HG03460 (cell line): Measurements from ENCODE around the gene OR1M1.

Experiments used
- ATAC-seq: cut with Tn5 transposase; IDR thresholded peaks from one replicate; pipeline ENCODE4 v1.9.1; 2021; ENCODE audit not compliant: unreplicated experiment

Gene OR1M1

DNA sequence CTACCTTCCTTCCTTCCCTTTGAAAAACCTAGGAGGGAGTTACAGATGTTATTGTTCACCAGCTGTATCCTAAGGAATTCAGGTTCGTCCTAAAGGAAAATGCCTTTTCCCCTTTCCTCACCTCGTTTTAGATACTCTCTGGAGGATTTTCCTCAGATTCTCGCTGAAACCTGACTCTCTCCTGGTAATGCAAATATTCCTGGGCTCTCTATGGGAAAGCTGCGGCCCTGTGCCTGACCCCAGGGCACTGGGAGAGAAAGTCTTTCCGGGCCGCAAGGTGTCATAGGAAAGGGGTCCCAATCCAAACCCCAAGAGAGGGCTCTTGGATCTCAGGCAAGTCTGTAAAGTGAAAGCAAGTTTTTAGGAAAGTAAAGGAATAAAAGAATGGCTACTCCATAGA lies 13.1 kb upstream of the OR1M1 start:
- no peak for ATAC-seq

DNA sequence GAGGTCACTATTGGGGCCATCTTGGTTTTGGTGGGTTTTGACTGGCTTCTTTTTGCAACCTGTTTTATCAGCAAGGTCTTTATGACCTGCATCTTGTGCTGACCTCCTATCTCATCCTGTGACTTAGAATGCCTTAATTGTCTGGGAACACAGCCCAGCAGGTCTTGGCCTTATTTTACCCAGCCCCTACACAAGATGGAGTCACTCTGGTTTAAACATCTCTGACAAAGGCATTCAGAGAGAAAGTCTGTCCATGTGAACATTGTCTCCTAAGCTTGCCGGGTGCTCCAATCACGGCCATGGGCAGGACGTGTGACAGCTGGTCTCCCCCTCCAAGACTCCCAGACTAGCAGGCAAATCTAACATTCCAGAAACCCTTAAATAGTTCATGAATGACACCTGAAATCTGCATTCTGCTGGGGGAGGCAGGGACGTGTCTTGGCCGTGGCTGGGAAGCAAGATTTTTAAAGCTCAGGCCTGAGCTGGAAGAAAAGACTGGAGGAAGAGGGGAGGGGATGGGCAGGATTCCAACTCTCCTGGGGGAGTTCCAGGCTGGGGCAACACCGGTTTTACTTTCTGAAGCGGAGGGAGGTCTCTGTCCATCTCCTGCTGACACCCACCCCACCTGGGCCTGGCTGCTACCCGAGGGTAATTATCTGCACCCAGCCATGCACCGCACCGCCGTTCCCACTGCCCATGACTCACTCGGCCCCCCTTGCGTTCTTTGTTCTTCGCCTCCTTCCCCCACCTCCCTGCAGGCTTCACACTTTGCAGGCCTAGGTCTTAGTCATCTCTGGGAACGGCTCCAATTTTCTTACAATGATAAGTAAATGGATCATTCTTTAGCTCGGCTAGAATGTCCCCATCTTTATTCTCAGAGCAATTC lies 11.6 kb upstream of the OR1M1 start:
- no peak for ATAC-seq

DNA sequence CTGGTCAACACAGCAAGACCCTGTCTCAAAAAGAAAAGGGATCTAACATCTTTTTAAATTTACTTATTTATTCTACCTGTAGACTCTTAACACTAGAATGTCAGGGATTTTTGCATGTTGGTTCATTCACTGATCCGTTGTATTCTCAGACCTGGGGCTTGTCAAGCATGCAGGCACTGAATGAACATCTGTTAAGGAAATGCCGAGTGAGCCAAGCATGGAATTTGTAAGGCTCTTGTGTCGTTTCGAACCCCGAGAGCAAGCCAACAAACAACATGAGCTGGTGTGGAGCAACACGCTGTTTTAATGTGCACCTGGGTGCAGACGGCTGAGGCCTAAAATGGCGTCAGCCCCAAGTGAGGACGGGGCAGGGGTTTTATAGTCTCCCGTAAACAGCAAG lies 10.0 kb upstream of the OR1M1 start:
- ATAC-seq = no peak

DNA sequence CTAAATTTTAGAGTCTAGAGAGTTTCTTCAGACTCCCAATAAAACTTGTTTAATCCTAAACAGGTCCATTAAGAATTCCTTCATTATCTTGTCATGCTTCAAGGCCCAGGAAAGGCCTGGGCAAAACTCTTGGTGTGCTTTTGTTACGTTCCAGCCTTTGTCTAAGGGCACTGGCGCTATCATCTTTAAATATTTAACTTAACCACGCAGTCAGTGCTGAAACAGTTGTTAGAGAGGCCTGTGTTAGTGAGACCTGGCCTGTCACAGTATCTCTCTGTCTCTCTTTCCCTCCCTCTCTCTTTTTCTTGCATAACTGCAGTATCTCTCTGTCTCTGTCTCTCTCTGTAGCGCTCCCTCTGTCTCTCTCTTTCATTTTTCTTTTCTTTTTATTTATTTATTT lies 8.2 kb upstream of the OR1M1 start:
- no peak for ATAC-seq

DNA sequence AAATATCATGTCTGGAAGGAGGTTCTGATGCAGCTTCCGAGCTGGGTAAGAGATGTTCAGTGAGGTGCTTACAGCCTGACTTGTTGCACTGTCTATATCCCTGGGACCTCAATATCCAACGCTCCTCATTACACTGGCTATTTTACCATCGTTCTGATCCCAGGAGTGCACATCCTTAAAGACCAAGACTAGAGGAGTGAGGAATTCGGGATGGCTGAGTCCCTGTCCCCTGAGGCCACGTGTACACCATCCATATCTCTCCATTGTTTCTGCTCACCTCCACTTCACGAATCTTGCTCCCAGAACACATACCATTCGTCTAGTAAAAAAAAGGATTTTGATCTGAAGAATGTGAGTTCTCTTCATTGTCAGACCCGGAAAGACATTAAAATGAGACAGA lies 20.5 kb downstream of the OR1M1 start, which contains the start of gene OR7G2:
TSS of gene OR7G2 (minus strand) at position 101 of the 400 bp plus-strand sequence. CDS start 4,232 bp downstream, outside the sequence.
- ATAC-seq = no peak

DNA sequence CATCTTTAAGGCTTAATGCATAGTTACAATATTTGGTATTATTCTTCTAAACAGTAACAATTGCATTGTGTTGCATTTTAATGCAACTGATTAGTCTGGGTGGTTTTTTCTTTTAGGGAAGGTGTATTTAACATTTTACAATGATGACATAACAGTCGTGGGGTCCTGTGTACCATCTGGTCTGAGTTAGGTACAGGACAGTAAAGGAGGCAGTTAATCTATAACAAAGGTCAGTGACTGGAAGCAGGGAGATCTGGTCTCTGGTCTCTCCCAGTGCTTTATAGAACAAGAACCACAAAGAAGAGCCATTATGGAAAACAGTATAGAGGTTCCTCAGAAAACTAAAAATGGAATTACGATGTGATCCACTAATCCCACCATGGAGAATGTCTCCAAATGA lies 23.1 kb downstream of the OR1M1 start:
- ATAC-seq = no peak

DNA sequence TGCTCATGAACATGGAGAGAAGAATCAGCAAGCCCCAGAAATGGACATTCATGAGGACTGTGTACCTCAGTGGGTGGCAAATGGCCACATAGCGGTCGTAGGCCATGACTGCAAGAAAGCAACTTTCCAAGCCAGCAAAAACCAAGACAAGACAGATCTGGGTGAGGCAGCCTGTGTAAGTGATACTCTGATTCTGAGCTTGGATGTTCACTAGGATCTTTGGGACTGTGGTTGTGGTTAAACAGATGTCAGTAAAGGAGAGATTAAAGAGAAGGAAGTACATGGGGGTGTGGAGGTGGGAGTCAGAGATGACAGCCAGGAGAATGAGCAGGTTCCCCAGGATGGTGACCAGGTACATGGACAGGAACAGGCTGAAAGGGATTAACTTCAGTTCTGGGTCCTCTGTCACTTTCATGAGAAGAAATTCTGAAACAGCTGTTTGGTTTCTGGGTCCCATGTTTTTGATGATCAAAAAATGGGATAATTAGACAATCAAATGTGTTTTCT lies 28.5 kb downstream of the OR1M1 start, which contains the start of gene OR7G1:
TSS of gene OR7G1 (minus strand) at position 457 of the 507 bp plus-strand sequence. CDS start at position 457, 0 bp downstream.
- no peak for ATAC-seq

DNA sequence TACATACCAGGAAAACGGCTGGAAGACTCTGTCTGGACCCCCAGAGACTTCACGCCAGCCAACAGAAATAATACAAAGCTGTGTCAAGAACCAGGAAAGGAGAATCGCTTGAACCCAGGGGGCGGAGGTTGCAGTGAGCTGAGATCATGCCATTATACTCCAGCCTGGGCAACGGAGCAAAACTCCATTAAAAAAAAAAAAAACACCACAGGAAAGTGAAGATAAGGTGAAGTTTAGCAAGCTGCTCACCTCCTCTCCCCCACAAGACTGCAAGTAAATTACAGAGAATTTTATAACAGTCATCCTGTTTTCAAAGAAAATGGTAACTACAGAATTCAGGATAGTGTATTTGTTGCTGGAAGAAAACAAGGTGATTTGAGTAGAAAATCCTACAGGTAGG lies 29.7 kb downstream of the OR1M1 start:
- ATAC-seq = no peak

DNA sequence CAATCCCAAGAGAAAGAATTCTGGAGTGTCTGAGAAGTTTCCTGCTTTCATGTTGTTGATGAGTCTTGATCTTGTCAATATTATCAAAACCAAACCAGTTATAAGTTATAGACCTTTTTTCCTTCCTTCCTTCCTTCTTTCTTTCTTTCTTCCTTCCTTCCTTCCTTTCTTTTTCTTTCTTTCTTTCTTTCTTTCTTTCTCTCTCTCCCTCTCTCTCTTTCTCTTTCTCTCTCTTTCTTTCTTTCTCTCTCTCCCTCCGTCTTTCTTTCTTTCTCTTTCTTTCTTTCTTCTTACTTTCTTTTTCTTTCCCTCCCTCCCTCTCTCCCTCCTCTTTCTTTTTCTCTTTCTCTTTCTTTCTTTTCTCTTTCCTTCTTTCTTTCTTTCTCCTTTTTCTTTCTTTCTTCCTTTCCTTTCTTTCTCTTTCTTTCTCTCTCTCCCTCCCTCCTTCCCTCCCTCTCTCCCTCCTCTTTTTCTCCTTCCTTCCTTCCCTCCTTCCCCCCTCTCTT lies 40.1 kb downstream of the OR1M1 start, which contains the start of gene OR7G3:
TSS of gene OR7G3 (minus strand) at position 51 of the 506 bp plus-strand sequence. CDS start at position 51, 0 bp downstream.
- ATAC-seq = no peak

DNA sequence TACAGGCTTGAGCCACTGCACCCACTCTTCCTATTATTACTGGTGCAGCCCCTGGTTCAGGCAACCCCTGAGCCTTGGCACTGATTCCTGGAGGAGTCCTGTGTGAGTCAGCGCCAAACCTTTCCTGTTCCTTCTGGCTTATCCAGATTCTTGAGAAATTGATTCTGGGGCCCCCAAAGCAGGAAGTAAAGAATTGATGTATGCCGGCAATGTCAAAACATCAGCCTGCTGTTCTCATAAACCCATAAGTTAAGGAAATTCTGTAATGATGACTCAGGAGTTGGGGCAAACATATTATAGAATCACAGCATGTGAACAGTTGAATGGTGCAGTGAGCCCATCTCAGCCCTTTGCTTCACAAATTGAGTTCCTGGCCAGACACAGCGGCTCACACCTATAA lies 41.3 kb downstream of the OR1M1 start:
- no peak for ATAC-seq

DNA sequence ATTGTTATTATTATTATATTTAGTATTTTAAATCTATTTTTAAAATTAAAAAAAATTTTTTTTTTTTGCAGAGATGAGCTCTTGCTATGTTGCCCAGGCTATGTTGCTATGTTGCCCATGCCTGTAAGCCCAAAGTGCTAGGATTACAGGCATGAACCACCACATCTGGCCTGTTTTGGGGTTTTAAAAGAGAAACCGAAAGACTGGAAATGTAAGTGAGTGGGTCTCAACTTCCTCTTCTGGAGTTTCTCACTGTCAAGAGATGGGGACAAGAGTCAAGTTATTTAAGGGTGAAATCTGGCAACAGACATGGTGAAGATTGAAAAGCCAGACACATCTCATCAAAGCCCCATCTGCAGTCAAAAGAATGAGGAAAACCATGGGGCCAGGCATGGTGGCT lies 44.1 kb downstream of the OR1M1 start:
- ATAC-seq = no peak

DNA sequence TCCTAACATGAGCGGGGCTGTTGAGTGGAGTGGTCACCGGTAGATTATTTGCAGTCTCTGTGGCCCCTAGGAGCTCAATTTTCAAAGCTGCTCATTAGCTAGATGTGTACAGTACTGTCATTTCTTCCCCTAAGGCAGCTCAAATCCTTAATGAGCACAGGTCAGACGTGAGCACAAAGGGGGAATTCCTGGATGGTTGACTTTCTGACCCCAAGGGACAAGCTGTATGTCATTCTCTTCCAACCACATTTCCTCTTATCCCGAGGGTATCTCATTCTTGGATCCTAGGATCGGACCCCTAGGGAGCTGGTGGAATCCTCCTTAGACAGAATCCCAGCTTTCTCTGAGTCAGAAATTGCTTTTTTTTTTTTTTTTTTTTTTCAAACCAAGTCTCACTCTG lies 45.6 kb downstream of the OR1M1 start:
- ATAC-seq = no peak

DNA sequence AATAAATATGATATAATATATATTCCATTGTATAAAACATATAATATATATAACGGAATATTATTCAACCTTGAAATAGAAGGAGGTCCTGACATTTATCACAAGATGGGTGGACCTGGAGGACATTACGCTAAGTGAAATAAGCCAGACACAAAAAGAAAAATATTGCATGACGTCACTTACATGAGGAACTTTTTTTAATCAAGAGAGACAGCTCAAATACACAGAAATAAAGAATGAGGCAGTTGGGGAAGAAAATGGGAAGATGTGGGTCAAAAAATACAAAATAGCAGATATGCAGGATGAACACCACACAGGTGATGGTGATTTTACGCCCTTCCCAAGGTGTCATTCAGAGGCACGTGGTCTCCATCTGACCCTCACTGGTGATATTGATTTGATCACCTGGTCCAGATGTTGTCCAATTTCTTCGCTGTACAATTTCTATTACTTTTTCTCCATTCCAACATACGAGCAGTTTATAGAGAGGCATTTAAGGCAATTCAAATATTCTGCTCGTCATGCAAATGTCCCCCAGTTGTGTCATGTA lies 52.8 kb downstream of the OR1M1 start:
- ATAC-seq = peak; percentile 11

DNA sequence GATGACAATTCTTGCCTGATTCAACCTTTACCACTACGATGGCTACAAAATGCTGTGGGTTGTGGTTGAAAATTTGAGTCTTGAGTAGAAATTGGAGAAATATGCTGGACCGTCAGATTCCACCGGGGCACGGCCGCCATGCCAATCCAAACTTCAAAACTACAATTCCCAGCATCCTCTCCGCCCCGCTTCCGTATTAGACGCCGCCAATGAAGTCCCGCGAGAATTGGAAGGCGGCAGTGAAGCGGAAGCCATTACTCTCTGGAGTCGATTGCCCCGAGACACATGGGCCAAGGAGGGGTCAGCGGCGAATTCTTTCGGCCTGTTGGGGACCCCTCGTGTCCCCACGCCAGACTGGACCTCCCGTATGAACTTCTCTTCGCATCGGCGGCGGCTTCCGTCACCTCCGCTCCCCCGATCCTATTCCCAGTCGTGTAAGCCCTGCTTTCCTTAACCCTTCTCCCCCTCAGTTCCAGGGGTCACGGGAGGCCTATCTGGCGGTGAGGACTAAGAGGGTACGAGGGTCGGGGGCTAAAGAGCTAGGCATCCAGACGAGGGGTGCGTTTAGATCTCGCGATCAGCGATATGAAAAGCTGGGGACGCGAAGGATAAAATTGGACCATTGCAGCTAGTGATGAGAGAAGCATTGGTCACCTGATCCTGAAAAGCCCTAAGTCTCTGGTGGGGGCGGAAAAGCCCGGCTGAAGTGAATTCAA lies 53.5 kb downstream of the OR1M1 start, which contains the start of gene ZNF317:
TSS of gene ZNF317 (plus strand) at position 239 of the 716 bp plus-strand sequence. CDS start 15,620 bp downstream, outside the sequence.
- peak; percentile 96 for ATAC-seq

DNA sequence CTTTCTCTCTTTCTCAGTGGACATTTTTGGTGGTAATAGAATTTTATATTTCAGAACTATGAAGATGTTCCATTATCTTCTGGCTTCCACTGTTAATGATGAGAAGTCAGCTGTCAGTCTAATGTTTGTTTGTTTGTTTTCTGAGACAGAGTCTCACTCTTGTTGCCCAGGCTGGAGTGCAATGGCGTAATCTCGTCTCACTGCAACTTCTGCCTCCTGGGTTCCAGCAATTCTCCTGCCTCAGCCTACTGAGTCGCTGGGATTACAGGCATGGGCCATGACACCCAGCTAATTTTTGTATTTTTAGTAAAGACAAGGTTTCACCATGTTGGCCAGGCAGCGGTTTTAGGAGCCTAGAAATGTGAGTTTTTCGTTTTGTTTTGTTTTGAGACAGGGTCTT lies 58.1 kb downstream of the OR1M1 start:
- no peak for ATAC-seq
